Measurements from ENCODE around the gene MIF.
"Not testable (repeated sequence)": the region's sequence is repeated elsewhere in the genome, so short reads cannot be mapped to it uniquely, and the experiment has no call there.

The MIF gene

DNA sequence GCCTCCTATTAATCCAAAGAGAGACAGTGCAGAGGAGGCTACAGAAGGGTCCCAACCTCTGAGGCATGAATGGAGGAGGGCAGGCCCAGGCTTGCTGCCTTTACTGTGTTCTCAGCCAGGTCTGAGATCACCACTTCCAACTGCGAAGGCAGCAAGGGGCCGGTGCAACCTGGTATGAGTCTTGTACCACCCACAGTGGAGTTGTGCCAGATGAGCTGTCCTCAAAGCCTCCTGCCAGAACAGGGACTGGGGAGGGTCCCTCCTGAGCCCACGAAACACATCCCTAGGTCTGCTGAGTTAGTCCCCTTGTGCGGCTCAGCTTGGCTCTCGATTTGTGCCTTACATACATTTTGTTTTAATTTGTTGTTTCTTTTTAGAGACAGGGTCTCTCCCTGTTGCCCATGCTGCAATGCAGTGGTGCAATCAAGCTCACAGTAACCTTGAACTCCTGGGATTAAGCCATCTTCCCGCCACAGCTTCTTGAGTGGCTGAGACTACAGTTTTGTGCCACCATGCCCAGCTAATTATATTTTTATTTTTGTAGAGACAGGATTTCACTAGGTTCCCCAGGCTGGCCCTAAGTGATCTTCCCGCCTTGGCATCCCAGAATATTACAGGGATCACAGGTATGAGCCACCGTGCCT, 9.3 kb downstream of the MIF start:
- no peak for DNase-seq

DNA sequence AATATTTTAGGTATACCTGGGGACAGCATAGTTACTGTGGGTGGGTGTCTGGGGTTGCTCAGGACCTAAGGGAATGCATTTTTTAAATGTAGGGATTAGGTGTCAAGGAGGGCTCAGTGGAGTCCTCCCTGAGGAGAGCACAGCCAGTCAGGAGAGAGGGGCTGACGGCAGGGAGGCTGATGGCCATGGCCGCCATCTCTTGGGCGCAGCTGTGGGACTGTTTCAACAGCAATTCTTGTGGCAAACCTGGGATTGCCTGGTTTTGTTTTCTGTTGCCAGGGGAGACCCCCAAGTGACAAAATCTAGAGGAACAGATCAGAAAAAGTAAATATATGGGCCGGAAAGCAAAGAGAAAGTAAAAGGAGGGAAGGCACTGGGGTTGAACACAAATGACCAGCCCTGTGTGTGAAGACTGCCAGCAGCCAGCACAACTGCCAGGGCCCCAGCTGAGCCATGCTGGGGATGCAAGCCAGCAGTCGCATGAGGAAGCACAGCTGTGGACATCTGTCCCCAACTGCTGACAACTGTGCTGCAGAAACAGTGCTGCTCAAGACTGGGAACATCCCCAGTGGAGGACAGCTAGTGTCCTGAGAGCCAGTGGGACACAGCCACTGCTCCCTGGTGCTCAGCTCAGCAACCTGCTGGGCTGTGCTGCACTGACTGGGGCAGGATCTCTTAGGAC, 10.5 kb downstream of the MIF start:
- no peak for DNase-seq

DNA sequence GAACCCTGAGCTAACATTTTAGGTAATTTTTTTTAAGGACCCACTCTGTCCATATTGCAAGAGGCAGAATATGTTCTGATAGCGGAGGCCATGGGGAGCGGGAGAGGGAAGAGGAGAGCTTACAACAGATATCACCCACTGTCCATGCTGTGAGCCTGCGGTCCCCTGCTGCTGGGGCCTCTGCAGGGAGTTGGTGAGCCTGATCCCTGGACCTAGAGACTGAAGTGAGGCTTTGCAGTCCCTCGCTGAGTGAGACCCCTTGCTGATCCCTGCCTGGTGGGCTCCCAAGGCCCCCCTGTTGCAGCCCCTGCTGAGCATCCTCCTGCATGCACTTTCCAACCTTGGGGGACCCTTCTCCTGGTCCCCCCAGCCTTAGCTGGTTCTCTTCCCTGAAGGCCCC, 12.5 kb downstream of the MIF start:
- DNase-seq = no peak

DNA sequence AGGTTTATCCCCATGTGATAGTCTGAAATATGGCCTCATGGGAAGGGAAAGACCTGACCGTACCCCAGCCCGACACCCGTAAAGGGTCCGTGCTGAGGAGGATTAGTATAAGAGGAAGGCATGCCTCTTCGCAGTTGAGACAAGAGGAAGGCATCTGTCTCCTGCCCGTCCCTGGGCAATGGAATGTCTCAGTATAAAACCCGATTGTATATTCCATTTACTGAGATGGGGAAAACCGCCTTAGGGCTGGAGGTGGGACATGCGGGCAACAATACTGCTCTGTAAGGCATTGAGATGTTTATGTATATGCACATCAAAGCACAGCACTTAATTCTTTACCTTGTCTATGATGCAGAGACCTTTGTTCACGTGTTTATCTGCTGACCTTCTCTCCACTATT, 13.2 kb downstream of the MIF start:
- not testable (repeated sequence) for DNase-seq

DNA sequence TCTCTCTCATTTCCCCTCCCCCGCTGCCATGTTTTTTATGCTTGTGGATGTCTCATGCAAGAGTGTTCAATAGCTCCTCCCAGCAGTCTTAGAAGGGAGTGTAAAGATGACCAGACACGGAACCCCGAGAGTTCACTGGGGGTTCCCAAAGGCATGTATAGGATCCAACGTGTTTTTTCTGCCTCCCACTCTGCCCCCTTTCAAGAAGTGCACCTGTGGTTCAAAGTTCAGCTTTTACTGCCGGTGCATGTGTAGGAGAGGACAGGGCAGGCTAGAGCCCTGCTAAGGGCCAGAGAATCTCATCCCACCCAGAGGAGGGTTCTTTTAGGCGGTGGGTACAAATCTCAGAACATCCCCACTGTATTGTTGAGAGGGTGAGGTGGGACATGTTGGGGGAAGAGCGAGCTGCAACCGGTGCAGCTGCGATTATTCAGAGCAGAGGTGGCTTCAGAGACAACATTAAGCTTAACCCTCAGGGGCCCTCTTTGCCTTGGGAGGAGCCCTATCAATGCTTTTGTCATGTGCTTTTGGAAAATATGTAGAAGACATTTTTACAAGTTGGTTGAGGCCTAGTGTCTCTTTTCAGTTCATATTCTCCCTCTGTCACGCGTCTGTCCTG, 14.5 kb downstream of the MIF start:
- no peak for DNase-seq

DNA sequence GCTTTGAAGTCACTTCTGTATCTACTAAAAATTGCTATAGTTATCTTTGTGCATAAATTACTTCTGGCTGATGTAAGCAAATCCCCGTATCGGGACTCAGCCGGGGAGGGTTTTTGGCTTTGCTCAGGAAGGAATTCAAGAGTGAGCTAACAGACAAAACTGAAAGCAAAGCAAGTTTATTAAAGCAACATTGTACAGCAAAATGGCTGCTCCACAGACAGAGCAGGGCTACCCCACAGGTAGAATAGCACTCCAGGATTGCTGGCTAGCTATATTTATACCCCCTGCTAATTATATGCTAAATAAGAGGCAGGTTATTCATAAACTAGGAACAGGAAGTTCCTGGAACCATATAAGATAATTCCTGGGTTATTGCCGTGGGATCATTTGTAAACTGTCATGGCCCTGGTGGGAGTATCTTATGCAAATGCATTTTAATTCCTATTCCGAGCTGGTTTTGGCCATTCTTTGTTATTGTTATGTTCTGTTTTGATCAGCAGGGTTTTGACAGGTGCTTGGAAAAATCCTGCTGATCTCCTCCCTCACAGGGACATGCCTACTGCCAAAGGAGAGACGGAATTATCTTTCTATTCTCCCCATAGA, 15.2 kb downstream of the MIF start:
- DNase-seq = no peak

DNA sequence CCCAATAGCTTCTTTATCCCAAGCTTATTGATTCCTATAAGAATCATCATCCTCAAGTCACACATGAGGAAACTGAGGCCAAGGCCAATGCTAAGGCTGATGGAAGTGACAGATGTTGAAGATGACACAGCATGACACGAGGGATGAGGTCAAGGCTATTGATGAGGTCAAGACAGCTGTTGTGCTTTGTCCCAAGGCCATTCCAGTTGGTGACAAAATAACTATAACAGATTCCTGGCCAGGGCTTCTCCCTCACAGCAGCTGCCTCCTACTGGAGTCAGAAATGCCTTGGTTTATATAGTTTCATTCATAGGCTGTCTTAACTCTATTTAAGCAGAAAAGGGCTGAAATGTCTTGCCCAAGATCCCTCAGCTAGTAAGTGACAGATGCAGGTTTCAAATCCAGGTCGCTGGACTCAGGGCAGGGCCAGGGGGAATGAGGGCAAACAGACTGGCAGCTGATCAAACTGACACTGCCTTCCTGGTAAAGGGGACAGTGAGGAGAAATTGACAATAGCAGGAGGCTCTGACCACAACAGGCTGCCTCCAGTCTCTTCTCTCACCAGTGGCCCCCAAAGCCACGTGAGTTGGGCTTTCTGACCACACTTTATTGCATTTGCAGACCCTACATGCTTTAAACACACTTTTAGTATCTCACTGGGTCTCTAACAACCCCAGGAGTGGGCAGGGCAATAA, 16.5 kb downstream of the MIF start:
- no peak for DNase-seq

DNA sequence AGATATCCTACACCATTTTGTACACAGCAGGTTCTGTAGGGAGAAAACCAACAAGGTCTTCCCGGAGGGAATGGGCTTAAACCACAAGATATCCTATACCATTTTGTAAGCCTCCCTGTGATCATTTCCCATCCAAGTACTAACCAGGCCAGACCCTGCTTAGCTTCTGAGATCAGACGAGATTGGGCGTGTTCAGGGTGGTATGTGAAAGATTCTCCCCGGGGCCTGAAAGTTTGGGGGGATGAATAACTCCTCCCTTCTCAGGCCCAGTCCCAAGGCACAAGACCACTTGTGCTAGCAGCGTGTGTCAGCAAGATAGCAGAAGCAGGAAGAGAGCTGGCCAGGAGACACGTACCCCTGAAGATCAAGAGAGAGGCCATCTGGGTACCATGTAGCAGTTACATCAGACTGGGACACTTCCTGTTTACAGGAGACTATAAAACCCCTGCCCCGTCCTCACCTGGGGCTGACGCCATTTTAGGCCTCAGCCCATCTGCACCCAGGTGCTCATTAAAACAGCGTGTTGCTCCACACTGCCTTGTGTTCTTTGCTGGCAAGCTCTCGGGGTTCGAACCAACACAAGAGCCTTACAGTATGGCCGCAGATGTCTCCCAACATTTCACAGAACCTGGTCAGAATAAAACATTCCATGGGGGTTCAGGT, 17.3 kb downstream of the MIF start:
- no peak for DNase-seq

DNA sequence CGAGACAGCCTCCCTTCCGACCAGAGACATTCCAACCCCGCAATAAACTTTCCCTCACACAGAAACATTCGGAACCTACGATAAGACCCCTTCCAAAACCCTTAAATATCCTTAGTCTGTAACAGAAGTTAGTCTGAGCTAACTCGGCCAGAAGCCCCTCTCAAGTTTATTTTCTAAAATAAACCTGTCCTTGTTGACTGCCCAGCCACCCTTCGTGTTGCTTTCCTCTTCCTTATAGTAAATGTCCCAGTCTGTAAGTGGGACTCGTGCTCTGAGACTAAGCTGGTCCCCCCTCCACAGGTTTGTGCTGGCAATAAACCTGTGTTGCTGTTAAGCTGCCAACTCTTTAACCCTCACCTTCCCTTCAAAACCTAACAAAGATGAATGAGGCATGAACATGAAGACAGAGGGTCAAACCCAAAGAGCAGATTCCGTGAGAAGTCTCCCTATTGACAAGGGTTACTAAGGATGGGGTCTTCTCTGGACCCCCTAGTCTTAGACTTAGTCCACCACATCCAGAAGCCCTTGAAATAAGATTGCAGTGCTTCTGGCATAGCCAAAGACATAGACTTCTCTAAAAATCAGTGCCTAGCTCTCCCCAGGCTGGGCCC, 18.2 kb downstream of the MIF start:
- DNase-seq = no peak

DNA sequence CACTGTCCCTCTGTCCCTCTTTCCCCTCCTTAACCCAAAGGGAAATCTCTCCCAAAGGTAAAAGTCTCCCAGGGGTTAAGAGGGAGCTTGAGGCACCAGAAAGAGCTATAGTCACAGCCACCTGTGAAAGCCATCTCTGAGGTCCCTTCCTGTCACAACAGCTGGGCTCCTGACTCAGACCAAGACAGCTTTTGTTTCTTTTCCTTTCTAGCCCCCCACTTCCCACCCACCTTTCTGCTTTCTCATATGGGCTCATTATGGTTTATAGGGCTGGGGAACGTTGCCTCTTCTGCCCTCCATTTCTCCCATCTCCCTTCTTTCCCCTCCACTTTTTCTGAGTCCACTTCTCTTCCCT, 19.1 kb downstream of the MIF start:
- no peak for DNase-seq

DNA sequence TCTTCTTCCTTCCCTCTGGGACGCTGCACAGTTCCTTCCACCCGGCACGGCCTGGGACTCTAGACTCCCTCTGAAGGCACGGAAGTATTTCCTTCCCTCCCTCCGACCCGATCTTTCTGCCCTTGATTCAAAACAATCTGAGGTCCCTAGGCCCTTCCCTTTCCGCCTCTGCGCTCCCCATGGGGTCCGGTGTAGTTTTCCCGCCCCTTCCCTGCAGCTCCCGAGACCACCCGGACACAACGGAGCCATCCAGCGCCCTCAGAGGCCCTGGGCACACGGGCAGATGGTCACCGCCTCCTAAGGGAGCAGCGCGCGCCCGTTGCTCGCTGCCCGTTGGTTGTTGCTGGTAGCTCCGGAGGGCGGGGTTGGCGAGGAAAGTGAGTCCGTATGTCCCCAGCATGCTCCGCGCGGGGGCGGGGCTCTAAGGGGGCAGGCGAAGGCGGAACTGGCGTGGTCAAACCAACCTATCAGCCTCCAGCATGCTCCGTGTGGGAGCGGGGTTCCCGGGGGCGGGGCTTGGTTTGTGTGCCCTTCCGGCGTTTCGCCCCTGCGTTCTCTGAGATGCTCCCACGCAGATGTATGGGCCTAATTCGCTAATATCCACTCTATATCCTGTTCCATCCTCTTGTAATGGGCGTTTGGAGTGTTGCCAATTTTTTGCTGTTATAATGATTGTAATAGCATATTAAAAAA, 19.6 kb downstream of the MIF start:
- peak; percentile 83 to 97 for DNase-seq

DNA sequence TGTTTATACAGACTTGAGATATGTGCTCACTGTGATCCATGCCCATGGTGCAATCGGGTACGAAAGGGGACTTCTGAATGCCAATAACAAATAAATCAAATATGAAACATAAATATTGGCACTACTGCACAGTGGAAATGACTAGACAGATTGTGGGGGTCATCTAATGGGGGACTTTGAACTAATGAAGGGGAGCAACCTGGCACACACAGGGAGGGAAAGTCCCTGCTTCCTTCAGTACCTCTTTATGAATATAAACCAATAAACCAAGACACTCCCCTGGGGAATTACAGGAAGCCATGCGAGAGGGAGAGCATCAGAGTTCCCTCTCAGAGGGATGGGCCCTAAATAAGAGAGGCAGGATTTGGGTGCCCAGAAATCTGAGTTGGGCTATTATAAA, 21.1 kb downstream of the MIF start:
- DNase-seq = no peak

DNA sequence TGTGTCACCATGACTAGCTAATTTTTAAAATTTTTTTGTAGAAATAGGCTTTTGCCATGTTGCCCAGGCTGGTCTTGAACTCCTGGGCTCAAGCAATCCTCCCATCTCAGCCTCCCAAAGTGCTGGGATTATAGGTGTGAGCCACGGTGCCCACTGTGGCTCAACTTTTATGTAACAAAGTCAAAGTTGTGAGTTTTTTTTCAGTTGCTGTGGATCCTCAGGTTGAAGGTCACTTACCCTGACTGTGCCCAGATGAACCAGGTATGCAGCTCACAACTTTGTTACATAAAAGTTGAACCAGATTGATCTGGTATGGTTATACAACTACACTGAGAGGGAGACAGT, 26.1 kb downstream of the MIF start:
- not testable (repeated sequence) for DNase-seq

DNA sequence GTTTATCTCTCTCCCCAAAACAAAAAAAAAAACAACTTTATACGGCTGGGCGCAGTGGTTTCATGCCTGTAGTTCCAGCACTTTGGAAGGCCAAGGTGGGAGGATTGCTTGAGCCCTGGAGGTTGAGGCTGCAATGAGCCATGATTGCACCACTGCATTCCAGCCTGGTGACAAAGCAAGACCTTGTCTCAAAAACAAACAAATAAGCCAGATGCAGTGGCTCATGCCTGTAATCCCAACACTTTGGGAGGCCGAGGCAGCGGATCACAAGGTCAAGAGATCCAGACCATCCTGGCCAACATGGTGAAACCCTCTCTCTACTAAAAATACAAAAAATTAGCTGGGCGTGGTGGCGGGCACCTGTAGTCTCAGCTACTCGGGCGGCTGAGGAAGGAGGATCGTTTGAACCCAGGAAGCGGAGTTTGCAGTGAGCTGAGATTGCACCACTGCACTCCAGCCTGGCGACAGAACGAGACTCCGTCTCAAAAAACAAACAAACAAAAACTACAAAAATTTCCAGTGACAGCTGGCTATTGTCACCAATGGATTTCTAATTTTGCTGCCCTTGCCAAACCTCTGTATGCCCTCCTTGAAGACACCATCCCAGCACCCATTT, 27.5 kb downstream of the MIF start:
- DNase-seq = not testable (repeated sequence)

DNA sequence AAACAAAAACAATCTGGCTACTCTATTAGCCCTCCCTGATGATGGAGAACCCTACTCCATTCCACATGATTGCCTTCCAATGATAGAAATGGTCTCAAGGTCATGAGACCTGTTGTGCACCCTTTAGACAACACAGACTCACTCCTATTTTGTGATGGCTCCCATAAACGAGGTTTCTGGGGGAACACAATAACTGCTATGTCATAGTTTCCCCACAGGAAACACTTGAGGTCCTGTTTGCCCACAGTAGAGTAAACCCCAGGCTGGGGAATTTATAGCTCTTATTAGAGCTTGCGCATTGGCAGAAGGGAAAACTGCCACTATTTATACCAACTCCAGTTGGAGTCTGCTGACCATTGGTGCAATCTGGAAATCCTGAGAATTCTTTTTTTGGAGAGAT, 28.7 kb downstream of the MIF start:
- no peak for DNase-seq

DNA sequence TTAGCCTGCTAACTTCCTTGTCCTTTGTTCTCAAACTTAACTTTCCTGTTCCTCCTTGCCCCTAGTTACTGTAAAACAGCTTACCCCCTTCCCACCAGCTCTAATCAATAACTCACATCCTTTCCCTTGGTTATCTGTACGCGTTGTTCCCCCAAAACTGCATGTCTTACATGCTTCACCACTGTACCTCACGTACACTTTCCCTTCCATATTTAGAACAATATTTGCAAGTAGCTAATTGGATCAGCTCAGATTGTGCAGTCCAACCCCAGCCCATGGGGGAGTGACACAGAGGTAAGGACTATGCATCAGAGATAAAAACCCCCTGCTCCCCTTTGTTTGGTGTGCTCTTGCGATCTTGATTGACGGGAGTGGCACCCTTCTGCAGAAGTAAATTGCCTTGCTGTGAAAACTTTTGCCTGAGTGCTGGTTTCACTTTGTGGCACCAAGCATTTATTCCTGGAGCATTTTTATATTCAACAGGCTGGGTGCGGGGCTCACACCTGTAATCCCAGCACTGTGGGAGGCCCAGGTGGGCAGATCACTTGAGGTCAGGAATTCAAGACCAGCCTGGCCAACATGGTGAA, 30.9 kb downstream of the MIF start:
- no peak for DNase-seq

DNA sequence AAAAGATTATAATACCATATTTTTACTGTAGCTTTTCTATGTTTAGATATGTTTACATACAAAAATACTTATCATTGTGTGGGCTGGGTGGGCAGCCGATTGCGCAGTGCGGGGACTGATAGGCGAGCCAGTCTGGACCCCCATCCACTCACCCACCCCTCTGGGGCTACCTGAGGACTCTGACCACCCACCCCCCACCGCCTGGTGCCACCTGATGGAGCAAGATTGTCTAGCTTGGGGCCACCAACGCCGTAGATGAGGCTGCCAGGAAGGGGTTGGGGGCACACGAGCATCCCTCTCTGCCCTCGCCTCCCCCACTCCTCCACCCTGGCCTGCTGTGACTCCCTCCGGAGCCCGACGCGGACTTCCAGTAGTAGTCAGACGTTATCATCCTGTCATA, 32.4 kb downstream of the MIF start:
- no peak for DNase-seq

DNA sequence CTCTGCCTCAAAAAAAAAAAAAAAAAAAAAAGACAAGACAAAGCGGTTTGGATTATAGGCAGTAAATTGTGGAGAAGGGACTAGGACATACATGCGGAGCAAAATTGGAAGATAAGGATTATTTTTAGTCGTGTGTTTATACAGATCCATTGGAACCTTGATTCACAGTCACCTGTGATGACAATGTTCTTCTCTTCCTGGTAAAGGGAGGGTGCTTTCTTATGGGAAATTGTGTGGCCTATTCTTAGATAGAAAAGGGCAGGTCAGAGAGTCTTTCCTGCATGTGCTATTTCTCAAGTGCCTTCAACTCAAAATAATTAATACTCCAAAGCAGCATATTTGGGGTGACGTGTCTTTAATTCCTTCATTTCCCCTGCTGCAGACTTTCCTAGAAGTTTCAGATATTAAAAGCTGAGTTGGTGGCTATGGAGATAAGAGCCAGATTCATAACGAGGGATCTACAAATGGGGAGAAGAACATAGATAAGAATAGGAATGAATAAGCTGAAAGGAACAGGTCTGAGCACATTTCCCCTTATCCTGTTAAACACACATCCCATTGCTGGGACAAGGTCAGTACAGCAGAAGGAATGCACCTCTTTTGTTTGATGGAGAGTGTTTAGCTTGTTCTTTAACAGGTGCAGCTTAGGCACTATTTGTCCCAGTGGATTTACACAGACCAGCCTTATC, 44.3 kb downstream of the MIF start:
- no peak for DNase-seq

DNA sequence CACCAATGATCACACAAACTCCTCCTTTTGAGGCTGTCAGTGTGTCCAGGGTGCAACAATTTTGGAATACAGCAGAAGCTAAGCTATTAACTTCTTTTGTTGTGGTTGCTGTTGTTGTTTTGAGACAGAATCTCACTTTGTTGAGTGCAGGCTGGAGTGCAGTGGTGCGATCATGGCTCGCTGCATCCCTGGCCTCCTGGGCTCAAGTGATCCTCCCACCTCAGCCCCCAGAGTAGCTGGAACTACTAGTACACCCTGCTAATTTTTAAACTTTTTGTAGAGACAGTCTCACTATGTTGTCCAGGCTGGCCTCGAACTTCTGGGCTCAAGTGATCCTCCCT, 44.8 kb downstream of the MIF start:
- DNase-seq = no peak

DNA sequence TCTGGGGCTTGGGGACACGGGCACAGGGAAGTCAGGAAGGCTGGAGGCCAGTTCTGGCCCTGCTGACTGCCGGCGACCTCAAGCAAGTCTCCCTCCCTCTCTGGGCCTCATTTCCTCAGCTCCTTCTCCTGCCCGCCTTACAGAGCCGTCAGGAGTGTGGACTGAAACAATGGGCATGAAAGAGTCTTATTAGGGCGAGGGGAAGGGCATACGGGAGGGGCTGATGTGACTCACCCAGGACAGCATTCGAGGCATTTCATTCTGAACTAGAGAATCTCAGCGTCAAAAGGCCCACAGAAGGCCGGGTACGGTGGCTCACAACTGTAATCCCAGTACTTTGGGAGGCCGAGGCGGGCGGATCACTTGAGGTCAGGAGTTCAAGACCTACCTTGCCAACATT, 46.0 kb downstream of the MIF start:
- DNase-seq = not testable (repeated sequence)
